H1 (cell line): ENCODE measurements around the gene NR2F1-AS1. TPM values are rescaled to one million over a fixed set of nuclear protein-coding genes. Genes with fewer than 3 reads are reported as not detected.

Experiments used
- CTCF ChIA-PET: fragments of 300-600 bp; sonication (Branson Sonifier 250); formaldehyde crosslinking; loops from one replicate; lab custom pipeline; 2021; ENCODE audit not compliant: partially characterized antibody; lab: Charles Lee
- POLR2A ChIA-PET: fragments of 300-600 bp; sonication (Branson Sonifier 250); formaldehyde crosslinking; loops from one replicate; lab custom pipeline; 2021; ENCODE audit warnings: inconsistent platforms; ENCODE audit not compliant: partially characterized antibody; lab: Charles Lee
- DNase-seq, 2 experiments: peaks; one replicate each; pipeline versions ENCODE4 v3.0.0 to v3.0.0-alpha.2; 2010 to 2022; ENCODE audit warnings: low spot score in 2 of 2, low read depth in 1 of 2, mixed read lengths in 1 of 2
- FAIRE-seq: peaks from 2 replicates; lab custom pipeline; 2011; peaks lifted over from hg19 to GRCh38; lab: Jason Lieb, UNC
- H2AFZ ChIP-seq: 2 replicates; pipeline ENCODE4 v1.8.1; 2012; ENCODE audit warnings: low read length, inconsistent platforms
- H2AK5ac ChIP-seq: 2 replicates; pipeline ENCODE4 v1.6.1; 2013; ENCODE audit warnings: low read depth, low read length
- H2BK120ac ChIP-seq: replicated peaks from 2 replicates; pipeline ENCODE3; 2013; ENCODE audit warnings: low read depth, low read length, inconsistent platforms
- H2BK12ac ChIP-seq: 2 replicates; pipeline ENCODE4 v1.6.1; 2013; ENCODE audit warnings: low read depth, low read length
- H2BK15ac ChIP-seq: 2 replicates; pipeline ENCODE4 v1.6.1; 2013; ENCODE audit warnings: low read length
- H2BK20ac ChIP-seq: 2 replicates; pipeline ENCODE4 v1.6.1; 2013; ENCODE audit warnings: low read length
- H2BK5ac ChIP-seq: 2 replicates; pipeline ENCODE4 v1.6.1; 2013; ENCODE audit warnings: low read depth, low read length
- H3K14ac ChIP-seq: 2 replicates; pipeline ENCODE4 v1.6.1; 2013; ENCODE audit warnings: inconsistent platforms; ENCODE audit not compliant: insufficient read length
- H3K18ac ChIP-seq: 2 replicates; pipeline ENCODE4 v1.6.1; 2013; ENCODE audit warnings: low read length; ENCODE audit errors: extremely low read depth
- H3K23ac ChIP-seq: 2 replicates; pipeline ENCODE4 v1.6.1; 2013; ENCODE audit warnings: inconsistent platforms; ENCODE audit not compliant: insufficient read length
- H3K23me2 ChIP-seq: 2 replicates; pipeline ENCODE4 v1.6.1; 2013; ENCODE audit warnings: low read depth, low read length
- H3K27ac ChIP-seq: 2 replicates; pipeline ENCODE4 v1.6.1; 2011; ENCODE audit warnings: low read depth, low read length, inconsistent platforms
- H3K27me3 ChIP-seq, 4 experiments: replicated peaks in 1 of 4; 1 replicate in 1 of 4; 2 replicates in 3 of 4; pipeline versions ENCODE4 v1.6.1 to v1.8.1; 2011 to 2013; ENCODE audit warnings: low read length in 3 of 4, mild to moderate bottlenecking in 3 of 4, inconsistent platforms in 2 of 4, mixed read lengths in 2 of 4, moderate library complexity in 1 of 4; ENCODE audit not compliant: control insufficient read depth in 3 of 4, insufficient read depth in 3 of 4; ENCODE audit errors: extremely low read depth in 1 of 4
- H3K36me3 ChIP-seq, 4 experiments: 2 replicates each; pipeline versions ENCODE4 v1.6.1 to v1.8.1; 2011 to 2013; ENCODE audit warnings: mild to moderate bottlenecking in 4 of 4, low read length in 3 of 4, moderate library complexity in 2 of 4, control low read depth in 1 of 4, inconsistent platforms in 1 of 4; ENCODE audit not compliant: insufficient read depth in 4 of 4, control insufficient read depth in 2 of 4
- H3K4ac ChIP-seq: replicated peaks from 2 replicates; pipeline ENCODE3; 2013; ENCODE audit warnings: low read length, low read depth, mixed read lengths, inconsistent platforms; ENCODE audit not compliant: insufficient read length
- H3K4me1 ChIP-seq, 4 experiments: replicated peaks in 1 of 4; 1 replicate in 1 of 4; 2 replicates in 3 of 4; pipeline versions ENCODE4 v1.6.1 to v1.8.1; 2011 to 2013; ENCODE audit warnings: low read length in 3 of 4, inconsistent platforms in 2 of 4, mixed read lengths in 1 of 4; ENCODE audit not compliant: insufficient read depth in 4 of 4, control insufficient read depth in 3 of 4
- H3K4me2 ChIP-seq, 2 experiments: 2 replicates each; pipeline versions ENCODE4 v1.6.1 to v1.8.1; 2011 to 2013; ENCODE audit warnings: low read depth in 2 of 2, low read length in 2 of 2, control low read depth in 1 of 2, inconsistent platforms in 1 of 2, mild to moderate bottlenecking in 1 of 2; ENCODE audit not compliant: insufficient read depth in 1 of 2
- H3K4me3 ChIP-seq, 4 experiments: fragments of 200-600, 300-600 bp in 1 of 4; sonication (generic), shearing (Covaris generic), sonication (Bioruptor Twin) in 1 of 4; 2 replicates each; pipeline versions ENCODE4 v1.5.1 to v1.8.1; 2011 to 2016; ENCODE audit warnings: low read length in 4 of 4, low read depth in 3 of 4, control low read depth in 2 of 4, inconsistent platforms in 2 of 4, mild to moderate bottlenecking in 2 of 4, mixed read lengths in 1 of 4, moderate library complexity in 1 of 4; ENCODE audit not compliant: insufficient read depth in 2 of 4; ENCODE audit errors: extremely low read depth in 1 of 4
- H3K56ac ChIP-seq: replicated peaks from 2 replicates; pipeline ENCODE3; 2013; ENCODE audit warnings: low read depth, mild to moderate bottlenecking, mixed read lengths, low read length, inconsistent platforms; ENCODE audit not compliant: insufficient read length
- H3K79me1 ChIP-seq: 2 replicates; pipeline ENCODE4 v1.6.1; 2013; ENCODE audit warnings: low read depth, low read length, control low read depth
- H3K79me2 ChIP-seq, 2 experiments: 2 replicates each; pipeline versions ENCODE4 v1.6.1 to v1.8.1; 2012 to 2013; ENCODE audit warnings: low read length in 2 of 2, mild to moderate bottlenecking in 2 of 2, inconsistent platforms in 1 of 2; ENCODE audit not compliant: insufficient read depth in 2 of 2, control insufficient read depth in 1 of 2
- H3K9ac ChIP-seq, 4 experiments: replicated peaks in 1 of 4; 1 replicate in 1 of 4; 2 replicates in 3 of 4; pipeline versions ENCODE4 v1.6.1 to v1.8.1; 2011 to 2013; ENCODE audit warnings: low read depth in 3 of 4, low read length in 3 of 4, control low read depth in 2 of 4, mild to moderate bottlenecking in 2 of 4, moderate library complexity in 2 of 4, inconsistent platforms in 1 of 4; ENCODE audit errors: extremely low read depth in 1 of 4
- H3K9me3 ChIP-seq, 2 experiments: 2 replicates each; pipeline versions ENCODE4 v1.6.1 to v1.8.1; 2012 to 2013; ENCODE audit warnings: mild to moderate bottlenecking in 2 of 2, moderate library complexity in 2 of 2, control low read depth in 1 of 2, inconsistent platforms in 1 of 2, low read depth in 1 of 2, low read length in 1 of 2, mixed read lengths in 1 of 2; ENCODE audit not compliant: insufficient read depth in 2 of 2
- H4K20me1 ChIP-seq, 2 experiments: replicated peaks in 1 of 2; 2 replicates each; pipeline versions ENCODE3 to v1.8.1; 2011 to 2013; ENCODE audit warnings: inconsistent platforms in 2 of 2, low read length in 2 of 2, mild to moderate bottlenecking in 1 of 2; ENCODE audit not compliant: insufficient read depth in 2 of 2, control insufficient read depth in 1 of 2
- H4K5ac ChIP-seq: 2 replicates; pipeline ENCODE4 v1.6.1; 2013; ENCODE audit warnings: low read length, low read depth, mixed read lengths, inconsistent platforms; ENCODE audit not compliant: insufficient read length
- H4K8ac ChIP-seq: 2 replicates; pipeline ENCODE4 v1.8.0; 2013; ENCODE audit warnings: mild to moderate bottlenecking, moderate library complexity, low read length, inconsistent platforms; ENCODE audit not compliant: insufficient read depth; ENCODE audit errors: extremely low read depth
- H4K91ac ChIP-seq: replicated peaks from 2 replicates; pipeline ENCODE3; 2013; ENCODE audit warnings: low read length, mixed read lengths, inconsistent platforms; ENCODE audit not compliant: insufficient read length
- CREB1 ChIP-seq: IDR thresholded peaks from 2 replicates; pipeline ENCODE4 v1.6.1; 2012; ENCODE audit warnings: inconsistent platforms
- WGBS, 2 experiments: shearing (Covaris generic) in 1 of 2; methylation state at CpG; one replicate each; pipeline versions ENCODE4 v1.1.6 to v1.1.7; 2013 to 2015; ENCODE audit warnings: low lambda C conversion rate in 2 of 2, mixed read lengths in 2 of 2, inconsistent platforms in 1 of 2, low coverage in 1 of 2, missing lambda C conversion rate in 1 of 2; ENCODE audit not compliant: insufficient replicate concordance in 2 of 2, insufficient coverage in 1 of 2, insufficient read length in 1 of 2; ENCODE audit errors: extremely low coverage in 1 of 2, missing lambda C conversion rate in 1 of 2; 5-methylcytosine and 5-hydroxymethylcytosine counted together
- polyA plus RNA-seq, 7 experiments: library from polyadenylated mRNA; depleted of rRNA in 3 of 7; stranded (reverse) in 5 of 7; unstranded in 2 of 7; fragments of >200 nt in 5 of 7; fragments of 200-250 nt in 2 of 7; gene quantifications; 1 replicate in 5 of 7; 2 replicates in 1 of 7; 4 replicates in 1 of 7; pipeline versions ENCODE4 v1.2.1 to v1.2.3, GENCODE V29; 2011 to 2013; ENCODE audit warnings: missing spikeins in 2 of 7, mixed read lengths in 2 of 7
- total RNA-seq: library from RNA; stranded (reverse); fragmentation: NEBNext Ultra II Directional; extraction: Animal tissue kit (Norgen Biotek cat#: 25700); gene quantifications from 2 replicates; pipeline ENCODE4 v1.2.1, GENCODE V29; 2021

The NR2F1-AS1 gene
- total and polyA plus RNA-seq, 2 of the 8 experiments (the other 6 are each of a cell fraction or from before 2014, with no cell fraction given), result 1.6 to 5.6 TPM

GRCh38 chr5:93503598-93504067 is 77.4 kb downstream of the NR2F1-AS1 start:
- no peak overlapping the region for H2BK120ac ChIP-seq
- H3K9ac ChIP-seq, result no peak overlapping the region
- no peak overlapping the region for H3K27ac ChIP-seq
- no peaks in the 10 kb centered on the region for H3K36me3 ChIP-seq
- no peak overlapping the region for H4K91ac ChIP-seq
- TF ChIP-seq CREB1, result no peak
- no peaks in the 10 kb centered on the region for H3K4me1 ChIP-seq
- H4K5ac ChIP-seq, result no peak overlapping the region
- no peak overlapping the region for H3K4me2 ChIP-seq
- H3K56ac ChIP-seq, result no peak overlapping the region
- H4K20me1 ChIP-seq, result no peaks in the 10 kb centered on the region
- H3K27me3 ChIP-seq, result no peaks in the 10 kb centered on the region
- H2AFZ ChIP-seq, result 0 out of 2 replicates have a peak overlapping the region, but pooled peaks have one; percentile 40
- H2BK5ac ChIP-seq, result no peak overlapping the region
- H3K23me2 ChIP-seq, result no peaks in the 10 kb centered on the region
- no peak overlapping the region for H4K8ac ChIP-seq
- H3K4me3 ChIP-seq, result no peak overlapping the region
- 96% methylated on average over 1 of the region's 1 CpG; no CpG with 5 or more reads in 1 of the 2 experiments for WGBS, 2 experiments
- POLR2A ChIA-PET, result no interaction called here
- H2AK5ac ChIP-seq, result no peak overlapping the region
- H3K79me1 ChIP-seq, result no peaks in the 10 kb centered on the region
- H3K18ac ChIP-seq, result no peak overlapping the region
- no peaks in the 10 kb centered on the region for H3K9me3 ChIP-seq
- FAIRE-seq (no peak), DNase-seq (no peak)
- H3K23ac ChIP-seq, result no peak overlapping the region
- CTCF ChIA-PET, result interaction anchor here (0.7 kb wide), 1 partner anchor 665 kb away, joined by 3 read pairs; no protein-coding TSS in a partner anchor
- no peak overlapping the region for H3K4ac ChIP-seq
- H2BK15ac ChIP-seq, result no peak overlapping the region
- H2BK20ac ChIP-seq, result no peak overlapping the region
- H2BK12ac ChIP-seq, result no peak overlapping the region
- H3K14ac ChIP-seq, result no peak overlapping the region
- no peaks in the 10 kb centered on the region for H3K79me2 ChIP-seq
